Suprapubic skin (tissue), 4 donors: ENCODE data around the gene SLC44A1. TPM values are rescaled to one million over a fixed set of nuclear protein-coding genes. Genes with fewer than 3 reads are reported as not detected.

ENCODE experiments used
- DNase-seq, 2 donors: peaks; one replicate each; pipeline ENCODE4 v3.0.0-alpha.2; 2019; ENCODE audit warnings: low spot score in 2 of 2
- H3K27ac ChIP-seq: fragments of 200-600 bp; sonication (generic); one replicate; pipeline ENCODE4 v1.5.1; 2019
- H3K27me3 ChIP-seq: fragments of 200-600 bp; sonication (generic); one replicate; pipeline ENCODE4 v1.5.1; 2019
- H3K36me3 ChIP-seq: fragments of 200-600 bp; sonication (generic); one replicate; pipeline ENCODE4 v1.5.1; 2019
- H3K4me1 ChIP-seq: fragments of 200-600 bp; sonication (generic); one replicate; pipeline ENCODE4 v1.5.1; 2019
- H3K4me3 ChIP-seq: fragments of 200-600 bp; sonication (generic); one replicate; pipeline ENCODE4 v1.5.1; 2019; ENCODE audit warnings: mild to moderate bottlenecking
- H3K9me3 ChIP-seq: fragments of 200-600 bp; sonication (generic); one replicate; pipeline ENCODE4 v1.5.1; 2019
- EP300 ChIP-seq: sonication (generic); formaldehyde crosslinking; IDR thresholded peaks from one replicate; pipeline ENCODE4 v1.6.1; 2017; ENCODE audit warnings: antibody characterized with exemption
- POLR2A ChIP-seq, 2 donors: fragments of 450-650 bp; IDR thresholded peaks; one replicate each; pipeline ENCODE4 v1.6.1; 2017; ENCODE audit warnings: antibody characterized with exemption in 2 of 2, mild to moderate bottlenecking in 2 of 2, moderate library complexity in 2 of 2
- POLR2AphosphoS5 ChIP-seq, 3 donors: sonication (generic); formaldehyde crosslinking; IDR thresholded peaks; one replicate each; pipeline ENCODE4 v1.6.1; 2017; ENCODE audit warnings: antibody characterized with exemption in 3 of 3
- WGBS: methylation state at CpG from one replicate; pipeline ENCODE4 v1.1.5; 2018; 5-methylcytosine and 5-hydroxymethylcytosine counted together
- total RNA-seq, 4 donors: library from RNA; depleted of rRNA; stranded (reverse); fragments of >200 nt; gene quantifications; one replicate each; pipeline ENCODE4 v1.1.0, GENCODE V29; 2016
- TF ChIP-seq, protein P1 (sequence below), 2 donors: fragments of 200-600 bp in 1 of 2; fragments of 450-650 bp in 1 of 2; sonication (generic) in 1 of 2; IDR thresholded peaks; one replicate each; pipeline ENCODE4 v1.5.1; 2016 to 2019; ENCODE audit warnings: antibody characterized with exemption in 2 of 2, mild to moderate bottlenecking in 1 of 2, moderate library complexity in 1 of 2

The SLC44A1 gene
- total RNA-seq, 4 donors from 2014 or later: 36.2 to 79.0 (median 57.2) TPM

DNA sequence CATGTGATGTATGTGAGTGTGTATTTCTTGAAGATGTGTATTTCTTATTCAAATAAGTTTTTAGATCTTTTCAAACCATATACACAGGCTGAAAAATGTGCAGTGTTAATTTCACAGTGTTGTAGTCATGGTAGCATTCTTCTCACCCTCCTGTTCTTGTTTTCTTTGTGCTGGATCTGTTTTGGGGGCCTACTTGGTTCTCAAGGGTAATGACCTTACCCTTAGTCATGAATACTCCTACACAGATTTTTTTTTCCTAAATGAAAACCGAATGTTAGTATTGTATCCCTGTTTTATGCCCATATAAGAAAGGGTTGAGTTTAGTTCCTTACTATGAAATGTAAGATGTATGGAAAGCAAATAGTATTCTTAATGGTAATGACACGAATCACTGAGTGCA is 88.0 kb downstream of the SLC44A1 start:
- no peak for DNase-seq
- no peaks in the 10 kb centered on the region for H3K27me3 ChIP-seq
- WGBS: 71% methylated on average over 2 of the region's 2 CpGs
- peaks cover 11% of the 10 kb centered on the region for H3K36me3 ChIP-seq
- peaks cover 25% of the 10 kb centered on the region for H3K4me1 ChIP-seq
- TF ChIP-seq POLR2A (IDR thresholded peaks at IDR 0.05) (no peak), POLR2AphosphoS5 (IDR thresholded peaks at IDR 0.05) (no peak), EP300 (no peak)
- TF ChIP-seq, protein P1, sequence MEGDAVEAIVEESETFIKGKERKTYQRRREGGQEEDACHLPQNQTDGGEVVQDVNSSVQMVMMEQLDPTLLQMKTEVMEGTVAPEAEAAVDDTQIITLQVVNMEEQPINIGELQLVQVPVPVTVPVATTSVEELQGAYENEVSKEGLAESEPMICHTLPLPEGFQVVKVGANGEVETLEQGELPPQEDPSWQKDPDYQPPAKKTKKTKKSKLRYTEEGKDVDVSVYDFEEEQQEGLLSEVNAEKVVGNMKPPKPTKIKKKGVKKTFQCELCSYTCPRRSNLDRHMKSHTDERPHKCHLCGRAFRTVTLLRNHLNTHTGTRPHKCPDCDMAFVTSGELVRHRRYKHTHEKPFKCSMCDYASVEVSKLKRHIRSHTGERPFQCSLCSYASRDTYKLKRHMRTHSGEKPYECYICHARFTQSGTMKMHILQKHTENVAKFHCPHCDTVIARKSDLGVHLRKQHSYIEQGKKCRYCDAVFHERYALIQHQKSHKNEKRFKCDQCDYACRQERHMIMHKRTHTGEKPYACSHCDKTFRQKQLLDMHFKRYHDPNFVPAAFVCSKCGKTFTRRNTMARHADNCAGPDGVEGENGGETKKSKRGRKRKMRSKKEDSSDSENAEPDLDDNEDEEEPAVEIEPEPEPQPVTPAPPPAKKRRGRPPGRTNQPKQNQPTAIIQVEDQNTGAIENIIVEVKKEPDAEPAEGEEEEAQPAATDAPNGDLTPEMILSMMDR (IDR thresholded peaks at IDR 0.05): no peak
- H3K9me3 ChIP-seq: no peaks in the 10 kb centered on the region
- H3K4me3 ChIP-seq: no peak overlapping the region
- H3K27ac ChIP-seq: no peak overlapping the region

DNA sequence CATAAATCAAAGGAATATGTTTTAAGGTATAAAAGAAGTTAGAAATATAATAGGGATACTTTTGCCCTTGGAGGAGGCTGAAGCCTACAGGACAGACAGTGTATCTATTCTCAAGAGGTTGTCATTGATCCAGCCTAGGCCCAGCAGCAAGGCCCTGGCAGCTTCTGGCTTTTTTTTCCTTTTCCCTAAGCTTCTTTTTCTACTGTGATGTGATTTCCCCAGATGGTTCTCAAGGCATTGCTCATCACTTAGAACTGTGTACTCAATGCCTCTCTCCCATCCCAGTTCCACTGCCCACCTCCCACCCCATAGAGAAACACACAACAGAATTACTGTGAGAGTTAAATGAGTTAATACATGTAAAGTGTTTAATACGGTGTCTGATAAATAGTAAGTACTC is 88.6 kb downstream of the SLC44A1 start:
- TF ChIP-seq EP300: no peak
- 94% methylated on average over 1 of the region's 1 CpG for WGBS
- DNase-seq: no peak

DNA sequence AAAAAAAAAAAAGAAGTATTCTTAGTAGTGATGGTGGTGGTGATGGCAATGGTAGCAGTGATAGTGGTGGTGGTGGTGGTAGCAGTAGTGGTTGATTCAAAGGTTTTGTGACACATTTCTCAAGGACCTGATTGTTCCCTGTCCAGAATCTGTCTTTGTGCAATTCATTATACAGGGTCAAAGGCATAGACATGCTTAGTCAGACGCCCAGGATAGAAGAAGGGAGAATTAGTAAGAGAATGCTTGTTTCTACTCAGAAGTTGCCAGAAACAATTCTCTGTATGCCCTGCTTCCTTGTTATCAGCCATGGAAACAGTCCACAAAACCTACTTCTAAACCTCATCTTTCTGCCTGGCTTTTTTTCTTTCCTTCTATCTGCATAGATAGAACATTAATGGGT is 89.4 kb downstream of the SLC44A1 start:
- H3K27ac ChIP-seq: no peak overlapping the region
- TF ChIP-seq POLR2AphosphoS5 (IDR thresholded peaks at IDR 0.05): no peak
- TF ChIP-seq, protein P1 (IDR thresholded peaks at IDR 0.05): no peak
- no peak for TF ChIP-seq EP300
- TF ChIP-seq POLR2A (IDR thresholded peaks at IDR 0.05): no peak
- no peaks in the 10 kb centered on the region for H3K9me3 ChIP-seq
- peaks cover 22% of the 10 kb centered on the region for H3K36me3 ChIP-seq
- H3K27me3 ChIP-seq: no peaks in the 10 kb centered on the region
- H3K4me1 ChIP-seq: peaks cover 22% of the 10 kb centered on the region
- no peak for DNase-seq
- H3K4me3 ChIP-seq: no peak overlapping the region
- 82% methylated on average over 1 of the region's 1 CpG for WGBS

More for the DNA sequence above, 88.6 kb downstream of the SLC44A1 start:
- no peak overlapping the region for H3K4me3 ChIP-seq
- H3K27ac ChIP-seq: no peak overlapping the region
- H3K9me3 ChIP-seq: no peaks in the 10 kb centered on the region
- H3K36me3 ChIP-seq: peaks cover 17% of the 10 kb centered on the region
- no peaks in the 10 kb centered on the region for H3K27me3 ChIP-seq
- peaks cover 25% of the 10 kb centered on the region for H3K4me1 ChIP-seq

DNA sequence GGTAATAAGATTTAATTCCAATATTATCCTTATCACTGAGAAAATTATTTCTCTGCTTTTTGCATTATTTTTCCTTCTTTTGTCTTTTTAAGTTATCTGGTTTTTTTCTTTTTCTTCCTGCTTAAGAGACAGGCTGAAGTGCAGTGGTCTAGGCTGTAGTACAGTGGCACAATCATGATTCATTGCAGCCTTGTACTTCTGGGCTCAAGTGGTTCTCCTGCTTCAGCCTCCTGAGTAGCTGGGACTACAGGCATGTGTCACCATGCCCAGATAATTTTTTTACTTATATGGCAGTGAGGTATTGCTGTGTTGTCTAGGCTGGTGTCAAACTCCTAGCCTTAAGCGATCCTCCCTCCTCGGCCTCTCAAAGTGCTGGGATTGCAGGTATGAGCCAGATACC is 93.9 kb downstream of the SLC44A1 start:
- Histone ChIP-seq H3K9me3 (no peaks in the 10 kb centered on the region), H3K27me3 (no peaks in the 10 kb centered on the region), H3K4me3 (no peak overlapping the region), H3K4me1 (peaks cover 11% of the 10 kb centered on the region), H3K36me3 (peaks cover 23% of the 10 kb centered on the region), H3K27ac (no peak overlapping the region)
- WGBS: 98% methylated on average over 2 of the region's 2 CpGs
- no peak for TF ChIP-seq POLR2A (IDR thresholded peaks at IDR 0.05)
- TF ChIP-seq EP300: no peak
- TF ChIP-seq POLR2AphosphoS5 (IDR thresholded peaks at IDR 0.05): no peak
- TF ChIP-seq, protein P1 (IDR thresholded peaks at IDR 0.05): no peak
- no peak for DNase-seq

DNA sequence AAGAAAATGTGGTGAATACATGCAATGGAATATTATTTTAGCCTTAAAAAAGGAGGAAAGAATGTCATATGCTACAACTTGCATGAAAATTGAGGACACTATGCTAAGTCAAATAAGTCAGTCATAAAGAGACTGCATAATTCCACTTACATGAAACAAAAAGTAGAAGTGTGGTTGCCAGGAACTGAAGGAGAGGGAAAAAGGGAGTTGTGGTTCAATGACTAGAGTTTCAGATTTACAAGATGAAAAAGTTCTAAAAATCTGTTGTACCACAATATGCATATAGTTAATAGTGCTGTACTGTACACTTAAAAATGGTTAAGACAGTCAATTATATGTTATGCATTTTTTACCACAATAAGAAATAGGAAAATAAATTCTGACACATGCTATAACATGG is 95.4 kb downstream of the SLC44A1 start:
- Histone ChIP-seq H3K36me3 (peaks cover 23% of the 10 kb centered on the region), H3K9me3 (no peaks in the 10 kb centered on the region)
- TF ChIP-seq POLR2AphosphoS5 (IDR thresholded peaks at IDR 0.05) (no peak), EP300 (no peak), POLR2A (IDR thresholded peaks at IDR 0.05) (no peak)
- TF ChIP-seq, protein P1 (IDR thresholded peaks at IDR 0.05): no peak

DNA sequence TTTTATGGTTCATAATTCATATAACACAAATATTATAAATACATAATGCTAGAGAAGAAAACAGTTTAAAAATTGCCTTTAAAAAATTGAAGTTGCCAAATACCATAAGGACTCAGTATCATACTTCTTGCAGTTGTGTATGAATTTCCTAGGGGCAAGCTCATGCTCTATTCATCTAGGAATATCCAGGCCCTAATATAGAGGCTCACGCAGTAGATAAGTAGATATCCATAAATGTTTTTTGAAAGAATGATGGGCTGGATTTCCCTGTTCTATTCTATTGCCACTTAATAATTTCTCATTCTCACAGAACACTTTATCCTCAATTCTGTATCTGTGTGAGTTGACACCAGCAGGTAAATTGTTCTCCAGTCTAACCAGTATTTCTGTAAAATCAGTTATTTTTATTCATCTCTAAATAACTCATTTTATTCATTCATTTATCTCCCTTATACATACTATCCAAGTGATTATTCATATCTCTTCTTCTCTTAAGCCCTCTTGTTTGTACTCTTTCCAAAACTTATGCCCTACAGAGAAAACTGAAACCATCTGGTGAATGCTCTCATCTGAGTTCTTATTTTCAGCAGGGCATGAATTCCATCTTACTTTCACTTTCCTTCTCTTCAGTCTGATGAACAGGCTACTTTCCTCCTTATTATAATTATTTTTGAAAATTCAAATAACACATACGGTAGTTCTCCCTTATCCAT is 97.1 kb downstream of the SLC44A1 start:
- Histone ChIP-seq H3K4me3 (no peak overlapping the region), H3K4me1 (peaks cover 16% of the 10 kb centered on the region), H3K27ac (no peak overlapping the region), H3K9me3 (no peaks in the 10 kb centered on the region), H3K36me3 (peaks cover 18% of the 10 kb centered on the region), H3K27me3 (no peaks in the 10 kb centered on the region)
- DNase-seq: no peak
- TF ChIP-seq POLR2A (IDR thresholded peaks at IDR 0.05): no peak
- TF ChIP-seq POLR2AphosphoS5 (IDR thresholded peaks at IDR 0.05): no peak
- no peak for TF ChIP-seq EP300
- 59% methylated on average over 2 of the region's 2 CpGs for WGBS

More for the DNA sequence above, 95.4 kb downstream of the SLC44A1 start:
- H3K27ac ChIP-seq: no peak overlapping the region
- no peaks in the 10 kb centered on the region for H3K27me3 ChIP-seq
- H3K4me1 ChIP-seq: peaks cover 11% of the 10 kb centered on the region
- no peak overlapping the region for H3K4me3 ChIP-seq
- DNase-seq: no peak
